ENCODE data around the gene PRR35. TPM values are rescaled to one million over a fixed set of nuclear protein-coding genes. Genes with fewer than 3 reads are reported as not detected.
"Not testable (repeated sequence)": the region's sequence is repeated elsewhere in the genome, so short reads cannot be mapped to it uniquely, and the experiment has no call there.

PRR35 gene
- total RNA-seq, 1 donor from 2014 or later: not detected

GRCh38 chr16:595094-595528, 34.9 kb downstream of the PRR35 start:
- Mint-ChIP-seq H3K36me3 (ENCODE audit: low read depth) (peaks cover 17% of the 10 kb centered on the region), H3K4me1 (ENCODE audit: low read depth) (peaks cover 16% of the 10 kb centered on the region), H3K4me3 (ENCODE audit: low read depth) (no peak overlapping the region), H3K27me3 (ENCODE audit: low read depth) (no peaks in the 10 kb centered on the region), H3K9me3 (no peaks in the 10 kb centered on the region), H3K27ac (no peak overlapping the region)
- DNase-seq (ENCODE audit: low spot score): no peak
- intact Hi-C loops (cut with micrococcal nuclease): no loop called here

- H3K27ac Mint-ChIP-seq: no peak overlapping the region
- peaks cover 11% of the 10 kb centered on the region for H3K4me1 Mint-ChIP-seq (ENCODE audit: low read depth)
- H3K9me3 Mint-ChIP-seq: no peaks in the 10 kb centered on the region
- H3K27me3 Mint-ChIP-seq (ENCODE audit: low read depth): no peaks in the 10 kb centered on the region
- DNase-seq (ENCODE audit: low spot score): no peak
- H3K36me3 Mint-ChIP-seq (ENCODE audit: low read depth): peaks cover 17% of the 10 kb centered on the region
- intact Hi-C loops (cut with micrococcal nuclease): no loop called here
- no peak overlapping the region for H3K4me3 Mint-ChIP-seq (ENCODE audit: low read depth)
These were observed 35.9 kb downstream of the PRR35 start for GRCh38 chr16:595942-596735.

GRCh38 chr16:596736-597060, 36.5 kb downstream of the PRR35 start:
- no peak overlapping the region for H3K27ac Mint-ChIP-seq
- no peak for DNase-seq (ENCODE audit: low spot score)
- H3K4me3 Mint-ChIP-seq (ENCODE audit: low read depth): no peak overlapping the region
- no peaks in the 10 kb centered on the region for H3K27me3 Mint-ChIP-seq (ENCODE audit: low read depth)
- H3K4me1 Mint-ChIP-seq (ENCODE audit: low read depth): peaks cover 9% of the 10 kb centered on the region
- intact Hi-C loops (cut with micrococcal nuclease): no loop called here
- no peaks in the 10 kb centered on the region for H3K9me3 Mint-ChIP-seq
- H3K36me3 Mint-ChIP-seq (ENCODE audit: low read depth): peaks cover 17% of the 10 kb centered on the region

- not testable (repeated sequence) for H3K9me3 Mint-ChIP-seq
These were observed 37.5 kb downstream of the PRR35 start for GRCh38 chr16:597655-598054.

GRCh38 chr16:598823-599739, 38.9 kb downstream of the PRR35 start:
- Mint-ChIP-seq H3K36me3 (ENCODE audit: low read depth) (peaks cover 17% of the 10 kb centered on the region), H3K4me1 (ENCODE audit: low read depth) (peaks cover 4% of the 10 kb centered on the region), H3K27ac (no peak overlapping the region), H3K9me3 (no peaks in the 10 kb centered on the region), H3K4me3 (ENCODE audit: low read depth) (no peak overlapping the region), H3K27me3 (ENCODE audit: low read depth) (no peaks in the 10 kb centered on the region)
- intact Hi-C loops (cut with micrococcal nuclease): no loop called here
- no peak for DNase-seq (ENCODE audit: low spot score)

More at GRCh38 chr16:597655-598054, 37.5 kb downstream of the PRR35 start:
- peaks cover 17% of the 10 kb centered on the region for H3K36me3 Mint-ChIP-seq (ENCODE audit: low read depth)
- H3K4me1 Mint-ChIP-seq (ENCODE audit: low read depth); DNase-seq (ENCODE audit: low spot score); intact Hi-C loops (cut with micrococcal nuclease); H3K4me3 Mint-ChIP-seq (ENCODE audit: low read depth); H3K27ac Mint-ChIP-seq; H3K27me3 Mint-ChIP-seq (ENCODE audit: low read depth): not testable (repeated sequence)

GRCh38 chr16:600781-601180, 40.6 kb downstream of the PRR35 start:
- no peaks in the 10 kb centered on the region for H3K27me3 Mint-ChIP-seq (ENCODE audit: low read depth)
- H3K36me3 Mint-ChIP-seq (ENCODE audit: low read depth): peaks cover 17% of the 10 kb centered on the region
- no peaks in the 10 kb centered on the region for H3K9me3 Mint-ChIP-seq
- no peak overlapping the region for H3K27ac Mint-ChIP-seq
- DNase-seq (ENCODE audit: low spot score): no peak
- no peak overlapping the region for H3K4me3 Mint-ChIP-seq (ENCODE audit: low read depth)
- intact Hi-C loops (cut with micrococcal nuclease): no loop called here
- H3K4me1 Mint-ChIP-seq (ENCODE audit: low read depth): peaks cover 4% of the 10 kb centered on the region

- Mint-ChIP-seq H3K27me3 (ENCODE audit: low read depth) (no peaks in the 10 kb centered on the region), H3K27ac (no peak overlapping the region), H3K4me1 (ENCODE audit: low read depth) (peaks cover 1% of the 10 kb centered on the region), H3K4me3 (ENCODE audit: low read depth) (no peak overlapping the region), H3K9me3 (no peaks in the 10 kb centered on the region), H3K36me3 (ENCODE audit: low read depth) (no peaks in the 10 kb centered on the region)
- intact Hi-C loops (cut with micrococcal nuclease): no loop called here
- no peak for DNase-seq (ENCODE audit: low spot score)
These were observed 43.7 kb downstream of the PRR35 start for GRCh38 chr16:603933-604332.

GRCh38 chr16:606656-607307, 46.6 kb downstream of the PRR35 start:
- Mint-ChIP-seq H3K27me3 (ENCODE audit: low read depth) (no peaks in the 10 kb centered on the region), H3K4me1 (ENCODE audit: low read depth) (peaks cover 2% of the 10 kb centered on the region), H3K27ac (no peak overlapping the region), H3K4me3 (ENCODE audit: low read depth) (no peak overlapping the region), H3K36me3 (ENCODE audit: low read depth) (no peaks in the 10 kb centered on the region), H3K9me3 (no peaks in the 10 kb centered on the region)
- intact Hi-C loops (cut with micrococcal nuclease): no loop called here
- no peak for DNase-seq (ENCODE audit: low spot score)

- intact Hi-C loops (cut with micrococcal nuclease): no loop called here
- H3K9me3 Mint-ChIP-seq: no peaks in the 10 kb centered on the region
- no peaks in the 10 kb centered on the region for H3K27me3 Mint-ChIP-seq (ENCODE audit: low read depth)
- no peak overlapping the region for H3K27ac Mint-ChIP-seq
- no peaks in the 10 kb centered on the region for H3K36me3 Mint-ChIP-seq (ENCODE audit: low read depth)
- H3K4me1 Mint-ChIP-seq (ENCODE audit: low read depth): peaks cover 2% of the 10 kb centered on the region
- DNase-seq (ENCODE audit: low spot score): no peak
- H3K4me3 Mint-ChIP-seq (ENCODE audit: low read depth): no peak overlapping the region
These were observed 47.8 kb downstream of the PRR35 start for GRCh38 chr16:608019-608418.

- no peak for DNase-seq (ENCODE audit: low spot score)
- Mint-ChIP-seq H3K4me1 (ENCODE audit: low read depth) (peaks cover 2% of the 10 kb centered on the region), H3K27ac (no peak overlapping the region), H3K27me3 (ENCODE audit: low read depth) (no peaks in the 10 kb centered on the region), H3K36me3 (ENCODE audit: low read depth) (no peaks in the 10 kb centered on the region), H3K4me3 (ENCODE audit: low read depth) (no peak overlapping the region), H3K9me3 (no peaks in the 10 kb centered on the region)
- intact Hi-C loops (cut with micrococcal nuclease): no loop called here
These were observed 49.1 kb downstream of the PRR35 start for GRCh38 chr16:609316-609715.

GRCh38 chr16:609984-610383, 49.8 kb downstream of the PRR35 start:
- H3K27ac Mint-ChIP-seq: no peak overlapping the region
- no peak for DNase-seq (ENCODE audit: low spot score)

GRCh38 chr16:610513-611381, 50.6 kb downstream of the PRR35 start:
- Mint-ChIP-seq H3K27ac (no peak overlapping the region), H3K4me1 (ENCODE audit: low read depth) (peaks cover 2% of the 10 kb centered on the region), H3K27me3 (ENCODE audit: low read depth) (no peaks in the 10 kb centered on the region), H3K9me3 (no peaks in the 10 kb centered on the region), H3K36me3 (ENCODE audit: low read depth) (no peaks in the 10 kb centered on the region), H3K4me3 (ENCODE audit: low read depth) (no peak overlapping the region)
- no peak for DNase-seq (ENCODE audit: low spot score)
- intact Hi-C loops (cut with micrococcal nuclease): no loop called here

More at GRCh38 chr16:609984-610383, 49.8 kb downstream of the PRR35 start:
- H3K36me3 Mint-ChIP-seq (ENCODE audit: low read depth): no peaks in the 10 kb centered on the region
- peaks cover 2% of the 10 kb centered on the region for H3K4me1 Mint-ChIP-seq (ENCODE audit: low read depth)
- H3K27me3 Mint-ChIP-seq (ENCODE audit: low read depth): no peaks in the 10 kb centered on the region
- no peak overlapping the region for H3K4me3 Mint-ChIP-seq (ENCODE audit: low read depth)
- intact Hi-C loops (cut with micrococcal nuclease): no loop called here
- H3K9me3 Mint-ChIP-seq: no peaks in the 10 kb centered on the region

Data from activated T-helper 2 cell treated with anti-CD3 and anti-CD28 coated beads, Interferon-gamma antibody, Interleukin-2, Interleukin-4, amounts not matched to agents 10 μg/mL and 5 μg/mL and 100 μg/mL, durations not matched to agents 14 hours and 24 hours and 36 hours (primary cell).